OCI-LY7 (cell line): Measurements from ENCODE around the gene ALDH1B1. TPM values are rescaled to one million over a fixed set of nuclear protein-coding genes. Genes with fewer than 3 reads are reported as not detected.

Source experiments
- BruUV-seq: library from RNA; stranded (reverse); fragments of 400-500 nt; replicated peaks from 2 replicates; lab custom pipeline; 2021; lab: Mats Ljungman, UMichigan
- CTCF ChIA-PET: fragments of 300-600 bp; sonication (Branson Sonifier 250); formaldehyde crosslinking; loops from one replicate; lab custom pipeline; 2022; ENCODE audit warnings: antibody characterized with exemption; ENCODE audit not compliant: unreplicated experiment; lab: Charles Lee
- POLR2A ChIA-PET: fragments of 300-600 bp; sonication (Branson Sonifier 250); formaldehyde crosslinking; loops from one replicate; lab custom pipeline; 2022; ENCODE audit warnings: antibody characterized with exemption; lab: Charles Lee
- DNase-seq: peaks from one replicate; pipeline ENCODE4 v3.0.0-alpha.2; 2015; ENCODE audit warnings: low spot score
- H2AFZ ChIP-seq: fragments of 200-600 bp; sonication (generic), shearing (Covaris generic); 2 replicates; pipeline ENCODE4 v1.6.1; 2014; ENCODE audit warnings: mild to moderate bottlenecking, antibody characterized with exemption, low read length, moderate library complexity
- H3K27ac ChIP-seq: fragments of 200-600 bp; sonication (generic); 2 replicates; pipeline ENCODE4 v1.5.1; 2014; ENCODE audit warnings: mixed run types, low read depth, mild to moderate bottlenecking, moderate library complexity, low read length, inconsistent platforms; ENCODE audit not compliant: poor library complexity, severe bottlenecking
- H3K36me3 ChIP-seq: fragments of 200-600 bp; sonication (generic); 2 replicates; pipeline ENCODE4 v1.6.1; 2014; ENCODE audit warnings: mild to moderate bottlenecking, antibody characterized with exemption, low read length, moderate library complexity, mixed read lengths; ENCODE audit not compliant: insufficient read depth
- H3K4me1 ChIP-seq: fragments of 200-600 bp; sonication (generic); 2 replicates; pipeline ENCODE4 v1.5.1; 2014; ENCODE audit warnings: mild to moderate bottlenecking, low read length; ENCODE audit not compliant: insufficient read depth, poor library complexity, severe bottlenecking
- H3K4me2 ChIP-seq: fragments of 200-600 bp; sonication (generic); 2 replicates; pipeline ENCODE4 v1.6.1; 2014; ENCODE audit warnings: mild to moderate bottlenecking, low read length
- H3K4me3 ChIP-seq: fragments of 200-600 bp; sonication (generic); 2 replicates; pipeline ENCODE4 v1.5.1; 2014; ENCODE audit warnings: mild to moderate bottlenecking, low read depth, low read length; ENCODE audit not compliant: poor library complexity, severe bottlenecking
- H3K79me2 ChIP-seq: fragments of 200-600 bp; sonication (generic); 2 replicates; pipeline ENCODE4 v1.6.1; 2016; ENCODE audit warnings: low read depth, mild to moderate bottlenecking, low read length, moderate library complexity, mixed read lengths; ENCODE audit not compliant: insufficient read depth
- H3K9me2 ChIP-seq: fragments of 200-600 bp; sonication (generic); 2 replicates; pipeline ENCODE4 v1.6.1; 2016; ENCODE audit warnings: mild to moderate bottlenecking, low read length, mixed read lengths; ENCODE audit not compliant: insufficient read depth
- H3K9me3 ChIP-seq: fragments of 200-600 bp; sonication (generic); 2 replicates; pipeline ENCODE4 v1.6.1; 2014; ENCODE audit warnings: mild to moderate bottlenecking, mixed run types, low read length, mixed read lengths
- H4K20me1 ChIP-seq: fragments of 200-600 bp; sonication (generic); 2 replicates; pipeline ENCODE4 v1.6.1; 2014; ENCODE audit warnings: mild to moderate bottlenecking, antibody characterized with exemption, low read length, moderate library complexity, mixed read lengths; ENCODE audit not compliant: insufficient read depth
- CTCF ChIP-seq: fragments of 200-600 bp; sonication (generic); conservative IDR thresholded peaks from 2 replicates; pipeline ENCODE4 v1.5.1; 2014; ENCODE audit warnings: mild to moderate bottlenecking, antibody characterized with exemption, low read length, moderate library complexity, mixed read lengths
- EZH2phosphoT487 ChIP-seq: fragments of 200-600 bp; sonication (generic); IDR thresholded peaks from 2 replicates; pipeline ENCODE4 v1.6.1; 2018; ENCODE audit warnings: low read depth, borderline replicate concordance, mild to moderate bottlenecking, mixed run types, antibody characterized with exemption, low read length, moderate library complexity, mixed read lengths
- intact Hi-C: fragments of 100-400 bp; cut with micrococcal nuclease; formaldehyde crosslinking; loops from one replicate; pipeline ENCODE4 v1.10.0; 2022; ENCODE audit not compliant: unreplicated experiment
- total RNA-seq, 2 experiments: library from RNA; depleted of rRNA in 1 of 2; stranded (reverse); fragments of >200 nt in 1 of 2; shearing (Covaris generic) in 1 of 2; gene quantifications; 2 replicates each; pipeline ENCODE4 v1.2.3, GENCODE V29; 2014 to 2022

The ALDH1B1 gene
- total RNA-seq, 2 experiments from 2014 or later = 0.32 to 8.6 TPM

- no peaks in the 10 kb centered on the region for H3K79me2 ChIP-seq
- H4K20me1 ChIP-seq = no peaks in the 10 kb centered on the region
- no peak overlapping the region for H2AFZ ChIP-seq
- no peaks in the 10 kb centered on the region for H3K36me3 ChIP-seq
- no peak overlapping the region for H3K4me3 ChIP-seq
- no peak overlapping the region for H3K27ac ChIP-seq
- no peaks in the 10 kb centered on the region for H3K9me3 ChIP-seq
- ChIA-PET CTCF (no interaction called here), POLR2A (no interaction called here)
- no peaks in the 10 kb centered on the region for H3K4me1 ChIP-seq
- H3K4me2 ChIP-seq = no peak overlapping the region
- BruUV-seq = no TSS peak
- TF ChIP-seq CTCF (no peak), EZH2phosphoT487 (no peak)
- DNase-seq = no peak
- H3K9me2 ChIP-seq = no peaks in the 10 kb centered on the region
- intact Hi-C loops = no loop called here
Observed at GRCh38 chr9:38387066-38387465, 5.4 kb upstream of the ALDH1B1 start.

- H3K79me2 ChIP-seq = no peaks in the 10 kb centered on the region
- H4K20me1 ChIP-seq = no peaks in the 10 kb centered on the region
- BruUV-seq = no TSS peak
- no peak for DNase-seq
- intact Hi-C loops = no loop called here
- H3K4me1 ChIP-seq = no peaks in the 10 kb centered on the region
- POLR2A ChIA-PET = no interaction called here
- no peaks in the 10 kb centered on the region for H3K9me2 ChIP-seq
- no peak overlapping the region for H3K27ac ChIP-seq
- H2AFZ ChIP-seq = no peak overlapping the region
- H3K9me3 ChIP-seq = no peaks in the 10 kb centered on the region
- H3K36me3 ChIP-seq = no peaks in the 10 kb centered on the region
- CTCF ChIA-PET = no interaction called here
- H3K4me2 ChIP-seq = no peak overlapping the region
- H3K4me3 ChIP-seq = no peak overlapping the region
- TF ChIP-seq EZH2phosphoT487 (no peak), CTCF (no peak)
Observed at GRCh38 chr9:38387751-38388150, 4.8 kb upstream of the ALDH1B1 start.

- Histone ChIP-seq H3K4me3 (no peak overlapping the region), H3K79me2 (no peaks in the 10 kb centered on the region), H3K4me2 (no peak overlapping the region), H3K36me3 (no peaks in the 10 kb centered on the region), H3K4me1 (no peaks in the 10 kb centered on the region), H4K20me1 (no peaks in the 10 kb centered on the region), H3K27ac (no peak overlapping the region), H2AFZ (no peak overlapping the region), H3K9me2 (no peaks in the 10 kb centered on the region), H3K9me3 (no peaks in the 10 kb centered on the region)
- DNase-seq = no peak
- CTCF ChIA-PET = no interaction called here
- POLR2A ChIA-PET = interaction anchor here (0.7 kb wide), 1 partner anchor 28 kb away, joined by 6 read pairs; no protein-coding TSS in a partner anchor
- TF ChIP-seq EZH2phosphoT487 (no peak), CTCF (no peak)
- BruUV-seq = no TSS peak
- intact Hi-C loops = no loop called here
Observed at GRCh38 chr9:38388283-38389223, 3.9 kb upstream of the ALDH1B1 start.
